SJSA1 (cell line): ENCODE results near the gene MAD1L1. TPM values are rescaled to one million over a fixed set of nuclear protein-coding genes. Genes with fewer than 3 reads are reported as not detected.

Experiments
- DNase-seq, 2 experiments: peaks; one replicate each; pipeline ENCODE4 v3.0.0-alpha.2; 2015 to 2020; ENCODE audit warnings: low spot score in 2 of 2, low read depth in 1 of 2
- H3K27ac ChIP-seq: fragments of 250-450 bp; sonication (Bioruptor Pico); 2 replicates; pipeline ENCODE4 v1.5.1; 2020; ENCODE audit warnings: mild to moderate bottlenecking, moderate library complexity
- H3K27me3 ChIP-seq: fragments of 250-450 bp; sonication (Bioruptor Pico); replicated peaks from 2 replicates; pipeline ENCODE4 v1.5.1; 2020; ENCODE audit warnings: mild to moderate bottlenecking, moderate library complexity
- H3K36me3 ChIP-seq: fragments of 250-450 bp; sonication (Bioruptor Pico); 2 replicates; pipeline ENCODE4 v1.5.1; 2020; ENCODE audit warnings: mild to moderate bottlenecking
- H3K4me1 ChIP-seq: fragments of 250-450 bp; sonication (Bioruptor Pico); replicated peaks from 2 replicates; pipeline ENCODE4 v1.6.1; 2021; ENCODE audit warnings: mild to moderate bottlenecking
- H3K4me3 ChIP-seq: fragments of 250-450 bp; sonication (Bioruptor Pico); 2 replicates; pipeline ENCODE4 v1.5.1; 2020; ENCODE audit warnings: mild to moderate bottlenecking
- H3K9me3 ChIP-seq: fragments of 250-450 bp; sonication (Bioruptor Pico); replicated peaks from 2 replicates; pipeline ENCODE4 v1.5.1; 2020; ENCODE audit warnings: mild to moderate bottlenecking
- total RNA-seq: library from RNA; depleted of rRNA; stranded (reverse); fragments of >200 nt; shearing (Covaris generic); gene quantifications from 2 replicates; pipeline ENCODE4 v1.2.3, GENCODE V29; 2014

MAD1L1 gene
- total RNA-seq, 1 experiment from 2014 or later = 44.0 TPM

DNA sequence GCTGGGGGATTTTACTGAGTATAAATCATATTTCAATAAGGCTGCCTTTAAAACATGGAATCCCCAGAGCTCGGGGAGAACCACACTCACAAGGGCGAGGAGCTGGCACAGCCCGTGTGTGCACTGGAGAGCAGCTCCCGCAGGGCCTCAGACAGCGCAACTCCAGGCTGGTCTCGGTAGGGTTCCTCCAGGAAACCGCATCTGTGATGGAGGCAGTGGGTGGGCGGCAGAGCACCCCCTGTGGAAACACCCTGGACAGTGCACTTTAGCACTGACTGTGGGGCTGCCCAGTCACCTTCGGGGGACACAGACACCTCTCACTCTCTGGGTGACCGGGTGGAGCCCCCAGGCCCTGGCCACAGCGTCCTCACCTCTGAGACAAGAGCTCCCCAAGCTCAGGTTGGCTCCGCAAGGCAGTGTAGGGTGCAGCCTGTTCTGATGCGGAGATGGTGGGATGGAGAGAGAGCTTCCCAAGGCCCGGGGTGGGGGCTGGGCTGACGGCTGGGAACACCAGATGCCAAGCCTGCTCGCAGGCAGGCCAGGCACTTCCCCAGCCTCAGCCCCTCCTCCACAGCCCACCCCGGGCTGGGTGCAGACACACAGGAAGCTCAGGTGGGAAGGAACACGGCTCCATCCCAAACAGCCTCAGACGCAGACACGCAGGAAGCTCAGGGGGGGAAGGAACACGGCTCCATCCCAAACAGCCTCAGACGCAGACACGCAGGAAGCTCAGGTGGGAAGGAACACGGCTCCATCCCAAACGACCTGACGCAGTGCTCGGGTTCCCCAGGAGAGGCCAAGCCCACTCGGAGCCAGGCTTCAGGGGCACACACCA lies 224.4 kb downstream of the MAD1L1 start:
- no peaks in the 10 kb centered on the region for H3K4me1 ChIP-seq
- H3K27ac ChIP-seq = no peak overlapping the region
- no peak overlapping the region for H3K4me3 ChIP-seq
- no peaks in the 10 kb centered on the region for H3K9me3 ChIP-seq
- H3K27me3 ChIP-seq = no peaks in the 10 kb centered on the region
- no peaks in the 10 kb centered on the region for H3K36me3 ChIP-seq
- no peak for DNase-seq

DNA sequence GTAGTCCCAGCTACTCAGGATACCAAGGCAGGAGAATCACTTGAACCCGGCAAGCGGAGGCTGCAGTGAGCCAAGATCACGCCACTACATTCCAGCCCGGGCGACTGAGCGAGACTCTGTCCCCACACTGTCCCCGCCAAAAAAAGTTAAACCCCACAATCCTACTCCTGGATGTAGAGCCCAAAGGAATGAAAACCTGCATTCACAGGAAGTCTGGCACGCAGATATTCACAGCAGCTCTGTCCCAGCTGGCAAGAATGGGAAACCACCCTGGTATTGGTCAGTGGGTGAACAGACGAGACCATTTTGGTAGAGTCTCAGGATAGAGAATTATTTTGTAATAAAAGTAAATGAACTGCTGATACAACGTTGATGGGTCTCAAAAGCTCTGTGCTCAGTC lies 225.2 kb downstream of the MAD1L1 start:
- no peak for DNase-seq
- Histone ChIP-seq H3K4me3 (no peak overlapping the region), H3K36me3 (no peaks in the 10 kb centered on the region)

DNA sequence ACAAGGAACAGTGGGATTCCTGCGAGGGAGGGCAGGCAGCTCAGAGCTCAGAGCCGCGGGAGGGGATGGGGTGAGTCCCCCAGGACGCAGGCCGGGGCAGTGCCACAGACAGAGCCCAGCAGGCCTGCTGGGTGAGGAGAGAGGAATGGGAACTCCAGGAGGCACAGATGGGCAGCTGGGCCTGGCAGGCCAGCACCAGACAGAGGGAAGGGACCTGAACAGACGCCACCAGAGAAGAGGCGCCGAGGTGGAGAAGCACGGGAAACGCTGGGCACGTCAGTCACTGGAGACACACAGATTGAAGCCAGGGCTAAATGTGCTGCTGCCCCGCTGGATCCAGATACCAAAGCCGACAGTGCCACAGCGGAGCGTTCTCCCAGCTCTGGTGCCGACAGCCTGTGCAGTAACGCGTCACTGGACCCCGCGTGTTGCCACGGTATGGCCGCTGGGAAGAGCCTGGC lies 225.8 kb downstream of the MAD1L1 start:
- DNase-seq = no peak
- no peaks in the 10 kb centered on the region for H3K4me1 ChIP-seq
- no peak overlapping the region for H3K4me3 ChIP-seq
- no peak overlapping the region for H3K27ac ChIP-seq
- H3K27me3 ChIP-seq = no peaks in the 10 kb centered on the region
- no peaks in the 10 kb centered on the region for H3K9me3 ChIP-seq
- H3K36me3 ChIP-seq = no peaks in the 10 kb centered on the region

More for the DNA sequence above, 225.2 kb downstream of the MAD1L1 start:
- no peaks in the 10 kb centered on the region for H3K27me3 ChIP-seq
- no peaks in the 10 kb centered on the region for H3K9me3 ChIP-seq
- H3K27ac ChIP-seq = no peak overlapping the region
- no peaks in the 10 kb centered on the region for H3K4me1 ChIP-seq

DNA sequence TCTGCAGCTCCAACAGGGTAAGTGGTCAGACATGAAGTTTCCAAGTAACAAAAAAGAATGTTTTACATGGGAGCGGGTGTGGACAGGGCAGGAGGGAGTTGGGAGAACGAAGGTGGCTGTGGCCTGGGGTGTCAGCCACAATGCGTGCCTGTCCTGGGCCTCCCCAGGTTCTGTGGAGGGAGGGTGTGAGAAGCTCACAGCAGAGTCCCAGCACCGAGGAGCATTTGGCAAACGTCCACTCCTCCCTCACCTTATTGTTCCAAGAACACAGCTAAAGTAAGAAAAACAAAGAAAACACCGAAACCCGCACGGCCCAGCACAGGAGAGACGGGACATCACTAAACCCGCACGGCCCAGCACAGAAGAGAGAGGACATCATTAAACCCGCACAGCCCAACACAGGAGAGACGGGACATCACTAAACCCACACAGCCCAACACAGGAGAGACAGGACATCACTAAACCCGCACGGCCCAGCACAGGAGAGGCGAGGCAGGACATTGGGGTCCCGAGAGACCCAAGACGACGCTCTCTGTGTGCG lies 226.4 kb downstream of the MAD1L1 start:
- H3K4me1 ChIP-seq = no peaks in the 10 kb centered on the region
- no peaks in the 10 kb centered on the region for H3K36me3 ChIP-seq
- H3K27me3 ChIP-seq = no peaks in the 10 kb centered on the region
- H3K4me3 ChIP-seq = no peak overlapping the region
- no peaks in the 10 kb centered on the region for H3K9me3 ChIP-seq
- H3K27ac ChIP-seq = no peak overlapping the region
- DNase-seq = no peak

DNA sequence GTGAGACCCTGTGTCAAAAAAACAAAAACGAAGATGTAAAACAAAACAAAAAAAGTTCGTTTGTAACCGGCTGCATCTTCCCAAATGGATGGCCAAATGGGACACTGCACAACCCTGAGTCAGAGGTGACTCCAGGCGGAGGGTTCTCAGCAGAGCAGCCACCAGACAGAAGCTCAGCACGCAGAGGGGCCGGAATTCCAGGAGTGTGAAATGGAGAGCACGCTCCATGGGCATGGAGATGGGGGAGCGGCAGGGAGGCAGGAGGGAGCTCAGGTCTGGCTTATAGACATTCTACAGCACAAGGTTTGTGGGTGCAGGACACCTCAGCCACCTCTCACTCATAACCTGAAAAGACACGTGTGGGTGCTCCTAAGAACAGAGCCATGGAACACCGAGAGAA lies 227.0 kb downstream of the MAD1L1 start:
- no peaks in the 10 kb centered on the region for H3K27me3 ChIP-seq
- H3K4me3 ChIP-seq = no peak overlapping the region
- DNase-seq = no peak
- no peak overlapping the region for H3K27ac ChIP-seq
- H3K4me1 ChIP-seq = no peaks in the 10 kb centered on the region
- H3K36me3 ChIP-seq = no peaks in the 10 kb centered on the region
- no peaks in the 10 kb centered on the region for H3K9me3 ChIP-seq

DNA sequence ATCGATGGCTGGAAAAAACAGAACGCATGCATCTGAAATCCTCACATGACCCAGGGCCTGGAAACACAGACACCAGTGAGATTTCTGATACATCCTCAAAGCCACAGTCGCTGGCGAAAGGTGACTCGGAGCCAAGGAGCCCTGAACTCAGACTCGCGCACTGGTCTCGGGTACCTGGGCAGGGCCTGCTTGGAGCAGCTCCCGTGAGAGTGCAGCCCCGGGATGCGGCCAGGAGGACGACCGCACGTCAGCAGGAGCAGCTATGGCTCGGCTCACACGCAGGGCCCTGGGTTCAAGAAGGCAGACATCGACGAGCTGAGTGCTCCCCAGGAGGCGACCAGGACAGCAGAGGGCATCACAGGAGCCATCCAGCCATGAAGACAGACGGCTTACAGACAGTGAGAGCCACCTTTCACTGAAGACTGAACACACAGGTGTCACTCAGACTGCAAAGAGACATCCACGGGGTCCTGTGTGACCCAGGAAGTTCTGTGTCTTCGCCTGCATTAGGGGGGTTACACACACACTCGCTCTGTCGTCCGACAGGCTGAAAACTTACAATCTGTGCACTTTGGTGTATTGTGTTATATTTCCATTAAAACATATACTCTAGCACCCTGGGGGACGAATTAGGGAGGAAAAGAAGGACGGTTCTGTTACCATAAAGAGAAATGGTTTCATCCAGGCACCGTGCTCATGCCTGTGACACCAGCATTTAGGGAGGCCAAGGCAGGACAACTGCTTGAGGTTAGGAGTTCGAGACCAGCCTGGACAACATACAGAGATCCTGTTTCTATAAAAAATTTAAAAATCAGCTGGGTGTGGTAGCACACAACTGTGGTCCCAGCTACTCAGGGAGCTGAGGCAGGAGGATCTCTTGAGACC lies 227.7 kb downstream of the MAD1L1 start:
- Histone ChIP-seq H3K27me3 (no peaks in the 10 kb centered on the region), H3K9me3 (no peaks in the 10 kb centered on the region), H3K27ac (no peak overlapping the region), H3K4me1 (no peaks in the 10 kb centered on the region), H3K4me3 (no peak overlapping the region), H3K36me3 (no peaks in the 10 kb centered on the region)
- no peak for DNase-seq

DNA sequence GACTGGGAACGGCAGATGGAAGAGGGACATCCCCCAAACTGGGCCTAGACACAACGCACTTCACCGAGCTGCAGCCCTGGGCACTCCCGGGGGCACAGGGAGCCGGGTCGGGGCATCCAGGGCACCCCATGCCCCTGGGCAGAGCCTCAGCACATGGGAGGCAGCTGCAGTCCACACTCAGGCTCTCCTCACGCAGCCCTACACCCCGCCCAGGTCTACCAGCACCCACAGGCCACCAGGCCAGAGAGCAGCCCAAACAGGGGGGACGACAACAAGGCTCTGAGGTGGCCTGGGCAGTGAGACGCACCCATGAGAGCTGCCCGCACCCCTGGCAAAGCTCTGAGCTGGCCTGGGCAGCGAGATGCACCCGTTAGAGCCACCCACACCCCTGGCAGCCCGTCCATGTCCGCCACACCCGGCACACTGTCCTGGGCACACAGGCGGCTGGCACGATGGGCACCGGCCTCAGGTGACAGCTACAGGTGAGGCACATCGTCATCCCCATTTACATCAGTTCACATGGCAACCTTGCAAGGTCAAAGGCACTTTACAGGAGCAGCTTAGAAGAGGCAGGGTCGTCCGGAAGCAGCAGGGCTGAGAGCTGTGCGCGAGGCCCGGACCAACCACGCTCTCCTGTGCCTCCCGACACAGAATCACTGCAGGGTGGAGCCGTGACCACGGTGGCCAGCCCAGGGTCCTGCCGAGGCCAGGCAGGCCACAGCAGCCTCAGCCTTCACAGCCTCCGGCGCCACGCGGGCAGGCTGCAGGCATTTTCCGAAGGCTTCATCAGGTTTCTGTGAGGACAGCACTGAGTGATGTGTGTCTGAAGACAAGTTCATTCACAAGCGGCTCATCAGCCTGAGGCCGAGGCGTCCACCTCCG lies 228.6 kb downstream of the MAD1L1 start:
- H3K4me1 ChIP-seq = no peaks in the 10 kb centered on the region
- DNase-seq = no peak
- H3K27me3 ChIP-seq = no peaks in the 10 kb centered on the region
- no peaks in the 10 kb centered on the region for H3K36me3 ChIP-seq
- H3K4me3 ChIP-seq = no peak overlapping the region
- no peaks in the 10 kb centered on the region for H3K9me3 ChIP-seq
- H3K27ac ChIP-seq = no peak overlapping the region

DNA sequence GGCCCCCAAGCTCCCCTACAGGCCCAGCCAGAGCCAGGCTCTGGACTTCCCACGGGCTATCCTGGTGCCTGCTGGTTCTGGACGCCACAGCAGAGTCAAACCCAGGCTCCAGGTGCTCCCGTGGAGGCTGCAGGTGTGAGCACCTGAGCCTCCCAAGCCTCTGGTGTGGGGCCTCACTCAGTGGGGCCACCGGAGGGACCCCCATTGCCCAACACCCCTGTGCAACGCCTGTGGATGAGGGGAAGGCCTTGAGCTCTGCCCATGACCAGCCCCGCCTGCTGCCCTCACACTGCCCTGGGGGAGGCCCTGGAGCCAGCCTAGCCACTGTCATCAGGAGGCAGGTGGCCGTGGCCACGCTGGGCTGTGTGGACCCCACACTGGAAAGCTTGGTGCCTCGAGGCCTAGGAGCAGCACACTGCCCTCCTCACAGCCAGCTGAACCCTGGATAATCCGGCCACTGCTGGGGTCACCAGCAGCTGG lies 229.3 kb downstream of the MAD1L1 start:
- no peaks in the 10 kb centered on the region for H3K27me3 ChIP-seq
- no peaks in the 10 kb centered on the region for H3K9me3 ChIP-seq
- no peak overlapping the region for H3K27ac ChIP-seq
- no peaks in the 10 kb centered on the region for H3K36me3 ChIP-seq
- no peak for DNase-seq
- no peaks in the 10 kb centered on the region for H3K4me1 ChIP-seq
- H3K4me3 ChIP-seq = no peak overlapping the region

DNA sequence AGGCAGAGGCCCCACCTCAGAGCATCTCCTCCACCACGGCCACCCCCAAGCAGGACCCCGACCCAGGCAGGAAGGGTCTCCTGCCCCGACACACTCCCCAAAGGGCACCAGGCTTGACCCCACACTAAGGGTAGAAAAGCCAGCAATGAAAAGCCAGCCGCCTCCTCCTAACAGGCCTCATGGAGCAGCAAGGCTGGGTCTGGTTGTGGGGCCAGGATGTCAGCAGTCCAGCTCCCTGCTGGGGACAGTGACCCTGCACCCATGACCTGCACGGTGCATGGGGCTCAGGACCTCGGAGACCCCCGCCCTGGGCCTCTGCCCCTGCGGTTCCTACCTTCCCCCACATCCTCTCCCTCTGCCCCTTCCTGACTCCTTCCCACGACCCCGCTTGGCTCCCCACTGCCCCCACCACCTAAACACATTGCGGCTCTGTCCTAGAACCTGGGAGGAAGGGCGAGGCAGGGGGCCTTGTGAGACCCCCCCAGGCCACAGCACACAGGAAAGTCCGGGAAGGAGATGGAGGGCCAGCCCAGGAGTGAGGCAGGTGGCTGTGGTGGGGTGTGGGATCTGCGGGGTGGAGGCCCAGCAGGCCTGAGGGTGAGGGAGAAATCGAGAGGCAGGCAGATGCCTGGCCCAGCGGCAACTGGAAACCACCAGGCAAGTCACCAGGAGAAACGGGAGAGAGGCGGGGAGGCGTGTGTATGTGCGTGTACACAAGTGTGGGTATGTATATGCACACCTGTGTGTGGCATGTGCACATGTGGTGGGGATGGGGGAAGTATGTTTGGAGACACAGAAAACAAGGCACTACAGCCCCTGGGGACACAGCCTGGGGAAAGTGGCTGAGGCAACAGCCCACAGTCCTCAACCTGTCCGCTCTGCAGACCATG lies 229.9 kb downstream of the MAD1L1 start:
- no peak overlapping the region for H3K4me3 ChIP-seq
- DNase-seq = no peak
- H3K4me1 ChIP-seq = no peaks in the 10 kb centered on the region
- no peaks in the 10 kb centered on the region for H3K27me3 ChIP-seq
- no peak overlapping the region for H3K27ac ChIP-seq
- H3K36me3 ChIP-seq = no peaks in the 10 kb centered on the region
- no peaks in the 10 kb centered on the region for H3K9me3 ChIP-seq

DNA sequence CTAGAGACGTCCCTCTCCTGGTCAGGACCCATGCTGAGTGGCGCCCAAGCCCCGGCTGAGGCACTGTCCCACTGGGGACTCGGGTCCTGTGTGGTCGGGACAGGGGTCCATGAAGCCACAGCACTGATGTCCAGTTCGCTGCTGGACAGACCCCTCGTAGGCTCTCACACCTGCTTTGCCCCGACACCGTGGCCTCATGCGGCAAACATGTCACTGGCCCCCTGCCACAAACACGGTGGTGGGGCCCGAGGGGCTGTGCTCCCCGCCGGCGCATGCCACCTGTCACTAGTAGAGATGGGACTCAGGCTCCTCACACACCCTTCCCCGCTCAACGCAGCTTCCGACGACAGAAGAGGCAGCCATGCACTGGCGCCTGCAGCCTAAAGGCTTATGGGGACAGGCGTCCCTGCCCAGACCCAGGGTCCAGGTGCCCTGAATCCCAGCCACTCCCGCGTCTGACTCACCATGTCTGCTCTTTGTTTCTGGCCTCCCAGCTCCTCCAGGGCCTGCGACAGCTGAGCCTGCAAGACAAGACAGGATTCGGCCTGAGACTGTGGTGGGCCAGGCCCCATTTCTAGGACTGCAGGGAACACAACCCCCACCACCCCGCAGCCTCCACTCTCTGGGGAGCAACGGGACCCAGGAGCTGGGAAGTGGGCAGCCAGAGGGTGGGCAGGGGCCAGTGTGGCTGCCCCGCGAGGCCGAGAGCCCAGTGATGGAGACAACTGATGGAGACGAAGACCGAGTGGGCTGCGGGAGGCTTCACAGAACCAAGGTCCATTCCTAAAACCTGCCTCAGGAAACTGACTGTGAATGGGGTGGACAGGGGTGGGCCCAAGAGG lies 230.9 kb downstream of the MAD1L1 start:
- Histone ChIP-seq H3K4me1 (no peaks in the 10 kb centered on the region), H3K27ac (no peak overlapping the region), H3K36me3 (no peaks in the 10 kb centered on the region), H3K9me3 (no peaks in the 10 kb centered on the region), H3K4me3 (no peak overlapping the region), H3K27me3 (no peaks in the 10 kb centered on the region)
- no peak for DNase-seq

DNA sequence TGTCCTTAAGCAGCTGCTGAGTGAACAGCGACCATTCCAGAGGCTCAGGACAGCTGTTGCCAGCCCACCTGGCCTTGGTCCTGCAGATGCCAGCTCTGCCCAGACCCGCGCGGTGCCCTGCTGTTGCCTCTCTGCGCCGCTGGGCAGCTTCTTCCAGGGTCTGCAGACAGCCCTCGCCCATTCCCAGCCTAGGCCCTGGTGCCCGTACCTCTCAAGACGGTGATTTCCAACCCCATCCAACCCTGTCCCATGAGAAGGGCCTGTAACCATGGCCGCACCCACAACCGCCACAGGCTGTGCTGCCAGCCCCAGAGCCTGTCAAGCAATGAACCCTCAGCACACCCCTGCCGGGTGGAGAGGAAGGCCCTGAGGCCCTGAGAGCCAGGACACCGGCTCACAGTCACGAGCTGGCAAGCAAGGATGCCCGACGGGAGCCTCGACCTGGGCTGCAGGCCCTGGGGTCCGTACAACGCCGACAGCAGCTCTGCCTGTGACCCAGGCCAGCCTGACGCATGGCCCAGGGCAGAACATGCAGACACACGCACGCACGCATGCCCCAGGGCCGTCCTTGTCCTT lies 231.9 kb downstream of the MAD1L1 start:
- Histone ChIP-seq H3K27ac (no peak overlapping the region), H3K4me3 (no peak overlapping the region), H3K36me3 (no peaks in the 10 kb centered on the region), H3K27me3 (no peaks in the 10 kb centered on the region), H3K4me1 (no peaks in the 10 kb centered on the region), H3K9me3 (no peaks in the 10 kb centered on the region)
- no peak for DNase-seq
